GM19239 (cell line): Measurements from ENCODE around the gene KRT3.

Experiments used
- DNase-seq: peaks from one replicate; pipeline ENCODE4 v3.0.0; 2011; ENCODE audit warnings: low spot score; ENCODE audit not compliant: insufficient read length
- FAIRE-seq: peaks from 2 replicates; lab custom pipeline; 2011; peaks lifted over from hg19 to GRCh38; lab: Jason Lieb, UNC

Gene KRT3

DNA sequence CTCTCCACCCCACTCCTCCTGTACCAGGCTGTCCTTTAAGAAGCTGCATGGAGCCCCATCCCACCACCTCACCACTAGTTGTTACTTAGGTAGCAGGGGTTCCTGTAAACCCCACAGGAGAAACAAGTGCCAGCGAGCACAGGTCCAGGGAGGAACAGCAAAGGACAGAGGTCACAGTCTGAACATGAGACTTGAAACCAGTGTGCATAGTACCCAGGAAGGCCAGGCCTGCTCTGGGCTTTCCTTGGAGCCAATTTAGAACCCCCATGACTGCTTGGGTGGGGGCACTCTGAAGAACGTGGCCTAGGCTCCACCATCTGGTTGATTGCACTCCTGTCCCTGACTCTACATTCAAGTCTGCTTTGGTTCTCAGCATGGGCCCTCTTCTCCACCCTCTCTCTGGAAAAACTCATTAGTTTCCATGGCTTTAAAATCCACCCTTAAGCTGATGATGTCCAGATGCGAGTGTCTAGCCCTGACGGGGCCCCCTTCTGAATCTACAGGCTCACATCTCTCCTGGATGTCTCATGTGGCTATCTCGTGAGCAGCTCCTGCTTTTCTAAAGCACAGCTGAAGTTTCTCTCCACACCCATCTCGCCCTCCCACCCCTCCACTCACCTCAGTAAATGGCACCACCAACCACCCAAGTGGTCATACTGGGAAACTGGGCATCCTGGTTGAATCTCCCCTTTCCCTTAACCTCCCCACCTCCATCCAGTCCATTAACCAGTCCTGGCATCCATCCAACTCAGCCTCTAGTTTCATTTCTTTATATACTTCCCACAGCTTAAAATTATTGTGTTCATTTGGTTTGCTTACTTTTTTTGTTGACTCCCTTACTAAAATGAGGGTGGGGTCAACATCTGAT lies 8.4 kb downstream of the KRT3 start:
- FAIRE-seq = no peak
- no peak for DNase-seq

DNA sequence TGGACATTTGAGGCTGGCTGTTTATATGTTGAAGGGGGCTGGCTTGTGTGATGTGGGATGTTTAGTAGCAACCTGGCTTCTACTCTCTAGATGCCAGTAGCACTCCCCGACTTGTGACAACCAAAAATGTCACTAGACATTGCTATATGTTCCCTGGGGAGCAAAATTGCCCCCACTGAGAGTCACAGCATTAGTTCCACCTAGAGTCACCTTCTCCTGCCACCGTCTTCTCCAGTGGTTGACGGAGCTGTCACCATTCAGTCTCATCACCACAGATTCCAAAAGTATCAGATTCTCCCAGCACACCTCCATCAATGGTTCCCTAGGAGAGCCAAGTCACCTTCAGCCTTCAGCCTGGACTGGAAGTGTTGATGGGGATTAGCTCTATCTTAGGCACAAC lies 11.0 kb downstream of the KRT3 start:
- DNase-seq (no peak), FAIRE-seq (no peak)

DNA sequence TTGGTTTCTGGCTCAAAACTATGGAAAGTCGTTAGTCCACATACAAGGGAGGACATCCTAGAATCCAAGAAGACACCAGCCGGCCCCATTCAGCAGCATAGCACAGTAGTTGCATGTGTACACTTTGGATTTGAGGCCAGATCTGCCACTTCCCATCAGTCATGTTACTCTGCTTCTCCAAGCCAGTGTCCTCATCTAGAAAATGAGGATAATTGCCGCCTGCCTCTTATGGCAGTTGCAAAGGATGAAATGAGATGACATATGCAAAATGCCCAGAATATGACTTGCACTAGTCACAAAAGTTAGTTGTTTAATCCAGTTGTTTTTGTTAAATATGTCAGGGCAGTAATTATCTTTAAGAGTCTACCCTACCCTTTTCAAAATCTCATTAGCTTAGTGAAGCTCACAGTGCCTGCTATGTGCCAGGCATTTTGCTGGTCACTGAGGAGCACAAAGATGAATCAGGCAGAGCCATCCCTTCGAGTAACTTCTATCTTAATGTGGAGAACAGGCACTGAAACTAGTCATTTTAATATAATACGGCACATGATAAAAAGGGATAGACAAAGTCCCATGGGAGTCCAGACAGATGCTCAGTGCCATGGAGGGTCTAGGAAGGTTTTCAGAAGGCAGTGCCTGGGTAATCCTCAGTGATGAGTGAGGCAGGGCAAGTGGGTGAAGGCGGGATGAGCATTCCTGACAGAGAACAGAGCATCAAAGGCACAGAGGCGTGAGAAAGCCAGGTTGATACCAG lies 12.2 kb downstream of the KRT3 start:
- DNase-seq = no peak
- no peak for FAIRE-seq

DNA sequence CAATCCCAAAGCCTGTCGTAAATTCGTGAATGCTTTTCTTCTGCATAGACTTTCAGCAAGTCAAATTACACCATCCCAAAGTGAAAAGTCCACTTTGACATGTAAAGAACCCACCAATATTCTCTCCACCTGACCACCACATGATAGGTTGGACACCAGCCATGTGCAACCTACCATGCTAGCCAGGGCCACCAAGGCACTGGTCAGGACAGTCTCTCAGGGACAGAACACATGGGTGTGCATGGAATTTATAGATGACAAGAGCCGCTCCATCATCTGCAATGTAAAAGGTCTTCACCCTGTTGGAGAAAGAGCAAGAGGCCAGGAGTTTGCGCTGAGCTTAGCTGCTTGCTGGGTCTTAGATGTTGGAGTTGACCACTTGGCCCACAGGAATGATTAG lies 13.4 kb downstream of the KRT3 start:
- no peak for FAIRE-seq
- no peak for DNase-seq

DNA sequence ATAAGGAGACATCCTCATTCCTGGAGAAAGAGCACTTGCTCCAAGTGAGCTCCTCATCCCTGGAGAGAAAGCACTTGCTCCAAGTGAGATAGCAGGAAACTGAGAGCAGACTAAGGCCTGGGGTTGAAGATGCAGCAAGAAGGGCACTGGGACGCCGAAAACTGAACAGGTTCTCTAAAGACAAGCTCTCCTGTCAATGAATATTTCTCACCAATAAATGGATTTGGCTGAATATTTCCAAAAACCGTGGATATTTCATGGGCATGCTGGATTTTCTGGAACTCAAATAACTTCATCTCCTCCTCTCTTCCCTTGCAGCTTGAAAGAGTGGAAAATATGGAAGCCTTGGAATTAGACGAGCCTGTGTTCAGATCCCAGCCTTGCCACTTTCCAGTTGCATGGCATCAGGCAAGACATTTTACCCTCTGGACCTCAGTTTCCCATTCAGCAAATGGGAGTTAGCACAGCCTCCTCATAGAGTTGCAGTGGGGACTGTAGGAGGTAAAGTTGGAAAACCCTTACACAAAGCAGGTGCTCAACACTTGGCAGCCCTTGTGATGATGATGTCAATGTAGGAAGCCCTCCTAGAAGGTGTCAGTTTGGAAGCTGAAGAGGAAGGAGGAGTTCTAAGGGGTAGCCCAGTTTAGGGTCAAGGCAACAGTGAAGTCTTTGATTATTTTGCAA lies 14.4 kb downstream of the KRT3 start:
- DNase-seq (no peak), FAIRE-seq (no peak)

DNA sequence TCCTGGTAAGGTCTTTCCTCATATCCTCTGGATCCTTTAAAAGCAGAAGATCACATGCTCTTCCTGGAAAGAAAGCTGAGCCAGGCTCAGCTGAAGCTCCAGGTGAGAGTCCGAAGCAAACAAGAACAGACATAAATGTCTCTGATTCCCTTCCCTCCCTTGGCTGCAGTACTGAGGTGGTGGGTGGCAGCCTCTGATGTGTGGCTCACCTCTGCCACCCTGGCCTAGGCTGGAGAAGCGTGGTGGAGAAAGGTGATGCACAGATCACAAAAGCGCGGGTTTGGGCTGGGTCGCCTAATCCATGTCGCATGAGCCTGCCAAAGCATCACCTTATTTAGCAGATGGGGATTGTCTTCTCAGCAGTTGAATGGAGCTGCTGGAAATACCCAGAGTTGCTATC lies 16.0 kb downstream of the KRT3 start:
- FAIRE-seq = no peak

DNA sequence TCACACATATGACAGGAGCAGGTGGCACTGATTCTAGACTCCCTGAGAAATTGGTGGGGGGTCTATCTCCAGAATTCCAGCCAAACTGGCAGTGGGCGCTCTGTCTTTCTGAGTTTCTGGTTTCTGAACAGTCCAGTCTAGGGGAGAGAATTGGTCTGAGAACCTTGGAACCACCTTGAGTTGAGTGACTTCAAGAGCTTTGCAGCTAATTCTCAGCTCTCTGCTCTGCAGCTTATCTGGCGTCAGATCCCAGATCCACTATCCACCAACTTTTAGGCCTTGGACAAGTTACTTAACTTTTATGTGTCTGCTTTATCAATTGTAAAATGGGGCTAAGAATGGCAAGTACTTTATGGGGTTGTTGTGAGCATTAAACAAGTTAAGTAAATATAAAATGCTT lies 17.1 kb downstream of the KRT3 start:
- DNase-seq (no peak), FAIRE-seq (no peak)

More for the DNA sequence above, 16.0 kb downstream of the KRT3 start:
- no peak for DNase-seq

DNA sequence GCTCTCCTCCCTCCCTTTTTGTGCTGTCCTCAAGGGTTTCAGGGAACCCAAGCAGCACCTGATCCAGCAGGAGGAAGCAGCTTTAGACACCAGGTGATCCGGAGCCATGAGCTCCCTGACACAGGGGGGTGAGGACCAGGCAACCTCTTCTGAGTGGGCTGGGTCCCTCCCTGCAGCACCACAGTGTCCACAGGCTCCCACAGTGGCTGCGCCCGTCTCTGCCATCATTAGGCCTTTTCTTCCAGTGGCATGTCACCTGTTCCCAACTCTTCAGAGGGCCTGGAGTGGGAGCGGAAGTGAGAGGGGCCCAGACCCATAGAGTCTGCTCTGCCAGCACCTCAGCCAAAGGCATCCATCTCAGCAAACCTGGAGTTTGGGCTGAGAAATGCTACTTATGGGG lies 18.4 kb downstream of the KRT3 start:
- FAIRE-seq (no peak), DNase-seq (no peak)

DNA sequence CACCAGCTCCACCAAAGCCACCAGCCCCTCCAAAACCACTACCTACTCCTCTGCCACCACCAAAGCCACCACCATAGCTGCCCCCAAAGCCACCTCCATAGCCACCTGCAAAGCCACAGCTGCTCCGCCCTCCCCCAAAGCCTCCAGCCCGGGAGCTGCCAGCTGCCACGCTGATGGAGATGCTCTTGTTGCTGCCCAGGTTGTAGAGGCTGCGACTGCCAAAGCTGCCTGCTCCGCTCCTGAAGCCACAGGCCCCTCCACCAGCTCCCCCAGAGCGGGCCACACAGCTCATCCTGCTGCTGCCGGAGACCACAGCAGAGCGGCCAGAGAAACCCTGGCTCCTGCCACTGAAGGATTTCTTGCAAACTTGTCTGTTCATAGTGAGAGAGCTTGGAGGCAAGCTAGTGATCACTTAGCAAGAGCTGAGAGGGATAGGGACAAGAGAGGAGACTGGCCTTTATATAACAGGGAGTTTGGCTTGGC lies 19.0 kb downstream of the KRT3 start, which contains the start of gene KRT76:
Gene KRT76, minus strand, starts transcription at position 433 of the 483 bp plus-strand sequence. Its CDS starts 54 bp downstream, at position 379.
- DNase-seq = no peak
- no peak for FAIRE-seq

DNA sequence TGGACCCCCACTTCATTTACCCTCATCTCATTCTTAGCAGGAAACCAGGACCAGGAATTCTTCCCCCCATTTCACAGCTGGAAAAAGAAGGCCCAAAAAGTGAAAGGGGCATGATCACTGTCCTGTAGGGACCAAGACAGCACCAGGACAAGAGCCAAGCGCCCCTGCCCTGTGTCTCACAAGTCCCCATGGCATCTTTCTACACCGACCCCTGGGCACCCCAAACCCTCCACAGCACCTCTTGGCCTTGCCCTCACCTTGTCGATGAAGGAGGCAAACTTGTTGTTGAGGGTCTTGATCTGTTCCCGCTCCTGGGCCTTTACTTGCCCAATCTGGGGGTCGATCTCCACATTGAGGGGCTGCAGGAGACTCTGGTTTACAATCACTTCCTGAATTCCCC lies 19.5 kb downstream of the KRT3 start:
- no peak for FAIRE-seq
- DNase-seq = no peak

DNA sequence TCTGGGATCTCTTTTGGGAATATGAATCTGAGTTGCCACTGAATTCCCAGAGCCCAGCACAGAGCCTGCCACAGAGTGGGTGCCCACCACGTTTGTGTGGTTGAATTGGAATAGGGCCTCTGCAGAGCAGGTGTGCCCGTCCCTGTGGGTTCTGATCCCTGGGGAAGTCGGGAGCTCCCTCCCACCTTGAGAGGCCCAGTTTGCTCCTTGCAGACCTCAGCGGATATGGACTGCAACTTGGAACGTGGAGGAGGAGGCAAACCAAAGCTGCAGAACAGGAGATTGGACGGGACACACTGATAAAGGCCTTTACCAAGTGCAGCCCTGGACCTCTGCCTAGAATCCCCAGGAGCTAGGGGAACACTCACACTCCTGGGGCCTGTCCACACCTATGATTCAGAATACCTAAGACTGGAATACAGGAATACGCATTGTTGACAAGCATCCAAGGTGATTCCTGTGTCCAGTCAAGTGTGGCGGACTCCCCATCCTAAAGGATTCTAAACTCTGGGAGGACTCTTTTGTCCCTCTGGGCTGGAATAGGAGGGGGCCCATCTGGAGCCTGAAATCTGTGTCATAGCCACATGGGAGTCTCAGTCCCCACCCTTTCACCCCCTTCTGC lies 21.2 kb downstream of the KRT3 start:
- FAIRE-seq = no peak

DNA sequence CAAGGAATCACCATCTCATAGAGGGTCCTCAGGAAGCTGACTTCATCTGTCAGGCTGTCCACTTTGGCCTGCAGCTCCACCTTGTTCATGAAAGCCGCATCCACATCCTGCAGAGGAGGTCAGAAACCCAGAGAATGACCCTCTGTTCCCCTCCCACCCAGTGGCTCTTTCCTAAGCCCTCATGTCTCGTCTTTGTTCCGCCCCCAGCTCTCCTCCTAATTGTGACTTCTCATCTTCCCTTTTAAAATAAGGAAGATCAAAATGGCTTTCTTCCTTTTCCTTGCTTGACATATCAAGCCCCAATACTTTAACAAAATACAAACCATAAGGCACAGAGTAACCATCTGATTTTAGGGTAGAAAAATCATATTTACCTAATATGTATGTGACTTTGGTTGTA lies 23.1 kb downstream of the KRT3 start:
- no peak for DNase-seq

More for the DNA sequence above, 21.2 kb downstream of the KRT3 start:
- no peak for DNase-seq

DNA sequence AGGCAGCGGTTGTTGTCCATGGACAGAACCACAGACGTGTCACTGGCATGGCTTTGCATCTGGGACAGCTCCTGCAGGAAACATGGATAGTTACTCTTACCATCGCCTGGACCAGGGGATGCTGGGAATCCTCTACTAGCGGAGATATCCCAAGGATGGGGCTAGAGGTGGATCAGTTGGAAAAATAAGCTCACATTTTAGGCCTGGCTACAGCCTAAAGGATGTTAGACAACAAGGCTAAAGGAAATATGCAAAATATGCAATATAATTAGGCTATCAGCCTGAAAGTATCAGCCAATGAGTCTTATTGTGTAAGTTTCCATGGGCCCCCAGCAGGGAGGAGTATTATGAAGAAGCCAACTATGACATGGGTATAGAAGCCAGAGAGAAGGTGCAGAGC lies 23.7 kb downstream of the KRT3 start:
- DNase-seq (no peak), FAIRE-seq (no peak)

More for the DNA sequence above, 23.1 kb downstream of the KRT3 start:
- no peak for FAIRE-seq

DNA sequence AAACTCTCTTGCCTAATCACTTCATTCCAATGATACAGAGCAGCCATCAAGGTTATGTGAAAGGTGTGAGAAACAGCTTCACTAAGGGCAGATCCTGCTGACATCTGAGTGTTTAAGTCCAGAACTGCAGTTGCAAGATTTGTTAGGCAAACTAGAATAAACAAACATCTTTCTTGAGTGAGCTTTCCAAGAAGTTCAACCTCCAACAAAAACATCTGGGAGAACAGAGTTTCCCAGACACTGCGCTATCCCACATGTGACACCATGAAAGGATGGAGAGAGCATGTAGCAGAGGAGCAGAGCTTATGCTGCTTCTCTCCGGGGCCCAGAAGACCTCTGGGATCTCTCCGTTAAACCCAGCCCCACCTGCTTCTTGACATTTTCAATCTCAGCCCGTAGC lies 24.4 kb downstream of the KRT3 start:
- no peak for FAIRE-seq
- no peak for DNase-seq

DNA sequence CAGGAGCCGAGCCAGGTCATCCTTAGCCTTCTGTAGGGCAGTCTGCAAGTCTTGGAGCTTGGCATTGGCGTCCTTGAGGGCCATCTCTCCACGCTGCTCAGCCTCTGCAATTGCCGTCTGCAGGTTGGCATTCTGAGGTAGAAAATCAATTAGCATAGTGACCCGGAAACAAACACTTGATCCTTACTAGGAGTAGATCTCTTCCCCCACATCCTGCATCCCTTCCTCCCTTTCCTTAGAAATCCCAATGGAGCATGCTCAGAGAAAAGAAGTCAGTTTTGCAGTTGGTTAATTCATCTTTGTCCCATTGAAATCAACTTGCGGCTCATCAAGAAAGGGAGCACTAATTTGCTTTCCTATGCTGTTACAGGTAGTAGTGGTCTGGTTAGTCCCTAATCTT lies 24.8 kb downstream of the KRT3 start:
- no peak for FAIRE-seq
- no peak for DNase-seq

DNA sequence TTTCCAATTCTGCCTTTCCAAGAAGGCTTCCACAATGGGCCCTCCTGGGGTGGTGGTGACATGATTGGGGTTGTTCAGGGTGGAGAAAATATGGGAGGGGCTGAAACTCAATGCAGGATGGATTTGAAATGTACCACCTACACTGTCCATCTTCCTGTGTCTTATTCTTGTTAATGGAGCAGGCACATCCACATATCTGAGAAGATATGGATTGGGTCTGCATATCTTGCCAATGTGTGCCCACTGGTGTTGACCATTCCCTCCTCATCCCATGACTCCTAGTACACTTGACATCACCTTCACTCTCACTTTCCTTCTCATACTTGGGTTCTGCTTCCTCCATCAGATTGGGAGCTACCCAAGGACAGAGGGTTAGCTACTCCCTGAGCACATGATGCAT lies 26.0 kb downstream of the KRT3 start:
- FAIRE-seq = no peak
- no peak for DNase-seq

DNA sequence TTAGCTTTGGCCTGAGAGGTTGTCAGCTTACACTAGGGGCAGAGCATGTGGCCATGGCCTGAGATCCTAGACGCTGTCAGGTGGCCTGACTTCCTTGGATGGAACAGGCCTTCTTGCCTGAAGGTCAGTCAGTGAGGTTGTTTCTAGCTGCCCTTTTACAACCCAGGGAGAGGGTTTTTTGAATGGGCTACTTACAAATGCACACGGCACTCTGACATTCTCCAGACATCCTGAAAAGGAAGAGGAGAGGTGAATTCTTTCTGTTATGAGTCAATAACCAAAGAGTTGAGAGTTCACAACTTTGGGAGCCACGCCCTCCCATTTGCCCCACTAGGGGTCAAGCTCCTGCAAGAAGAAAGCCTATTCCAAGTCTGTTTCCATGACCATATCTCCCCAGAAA lies 26.6 kb downstream of the KRT3 start:
- FAIRE-seq = no peak
- DNase-seq = no peak

DNA sequence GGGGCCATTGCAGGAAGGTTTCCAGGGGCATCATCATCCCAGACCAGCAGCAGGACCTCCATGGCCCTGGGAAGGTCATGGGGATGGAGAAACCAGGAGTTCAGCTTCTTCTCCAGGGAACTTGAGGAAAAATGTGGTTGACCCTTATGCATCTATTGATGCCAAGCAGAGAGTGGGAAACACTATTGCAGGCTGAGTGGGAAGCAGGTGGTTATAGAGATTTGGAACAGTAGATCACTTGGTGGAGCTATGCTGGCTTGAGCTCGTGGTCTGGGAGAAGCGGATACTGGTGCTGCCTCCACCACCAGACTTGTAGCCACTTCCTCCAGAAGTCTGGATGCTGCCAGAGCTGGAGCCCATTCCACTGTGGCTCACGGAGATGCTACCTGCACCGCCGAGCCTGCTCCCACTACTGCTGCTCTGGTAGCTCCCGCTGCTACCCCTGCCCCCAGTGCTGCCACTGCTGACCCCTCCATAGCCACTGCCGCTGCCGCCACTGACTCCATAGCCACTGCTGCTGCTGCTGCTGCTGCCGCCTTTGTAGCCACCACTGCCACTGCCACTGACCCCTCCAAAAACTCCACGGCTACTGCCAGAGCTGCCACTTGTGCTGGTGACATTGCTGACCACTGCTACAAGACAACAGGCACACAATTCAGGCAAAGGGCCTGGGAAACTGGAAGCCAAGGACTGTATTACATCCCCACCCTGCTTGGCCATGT lies 27.3 kb downstream of the KRT3 start:
- DNase-seq = no peak
- no peak for FAIRE-seq

DNA sequence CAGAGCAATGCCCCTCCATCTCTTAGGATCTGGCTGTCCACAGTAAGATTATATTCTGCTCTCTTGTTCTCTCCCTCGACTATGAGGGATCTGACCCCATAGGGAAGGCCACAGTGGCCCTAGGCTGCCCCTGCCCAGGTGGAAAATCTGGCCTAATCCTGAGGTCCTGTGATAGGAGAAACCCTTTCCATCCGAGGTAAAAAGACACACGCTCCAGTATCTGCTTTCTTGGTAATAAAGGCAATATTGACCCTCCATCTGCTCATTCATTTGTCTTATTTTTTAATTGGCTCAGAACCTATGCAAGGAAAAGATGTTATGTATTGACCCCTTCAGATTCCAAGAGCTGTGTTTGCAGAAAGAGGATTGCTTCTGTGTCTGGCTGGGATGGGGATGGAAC lies 28.5 kb downstream of the KRT3 start:
- no peak for DNase-seq
- no peak for FAIRE-seq

DNA sequence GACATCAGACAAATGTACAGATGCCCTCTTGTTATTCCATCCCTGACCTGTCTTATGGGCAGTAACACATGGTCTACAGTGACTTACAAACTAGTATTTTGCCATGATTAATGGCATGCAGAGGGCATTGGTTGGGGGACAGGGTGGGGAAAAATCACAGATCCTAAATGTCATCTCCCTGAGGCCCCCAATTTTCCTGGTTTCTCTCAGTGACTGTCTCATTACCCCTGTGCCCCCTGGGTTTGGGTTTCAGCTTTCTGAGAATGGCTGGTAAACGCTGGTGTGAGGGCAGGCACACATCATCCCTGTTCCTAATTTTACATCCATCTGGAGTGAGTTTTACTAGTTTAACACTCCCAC lies 28.9 kb downstream of the KRT3 start:
- FAIRE-seq = no peak

More for the DNA sequence above, 28.9 kb downstream of the KRT3 start:
- DNase-seq = no peak
